Measurements from ENCODE around the gene MYBL2. TPM values are rescaled to one million over a fixed set of nuclear protein-coding genes. Genes with fewer than 3 reads are reported as not detected.

MYBL2 gene
- total RNA-seq, 4 donors from 2014 or later = not detected

DNA sequence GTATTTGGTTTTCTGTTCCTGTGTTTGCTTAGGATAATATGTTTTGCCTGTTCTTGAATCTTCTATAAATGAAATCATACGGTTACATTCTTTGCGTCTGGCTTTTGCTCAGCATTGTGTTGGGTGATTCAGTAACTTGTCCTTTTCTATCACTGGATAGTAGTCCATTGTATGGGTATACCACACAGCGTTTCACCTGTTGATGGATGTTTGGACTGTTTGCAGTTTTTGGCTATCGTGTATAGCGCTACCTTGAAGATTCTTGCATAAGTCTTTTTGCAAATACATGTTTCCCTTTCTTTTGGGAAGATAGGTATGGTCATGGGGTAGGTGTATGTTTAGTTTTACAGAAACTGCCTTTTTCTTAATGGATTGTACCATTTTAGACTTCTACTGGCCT lies 9.5 kb downstream of the MYBL2 start:
- Histone ChIP-seq H3K27ac (no peak overlapping the region), H3K36me3 (no peaks in the 10 kb centered on the region), H3K4me1 (no peaks in the 10 kb centered on the region), H3K27me3 (no peaks in the 10 kb centered on the region), H3K9me3 (no peaks in the 10 kb centered on the region), H3K4me3 (no peak overlapping the region)
- TF ChIP-seq, protein P1, sequence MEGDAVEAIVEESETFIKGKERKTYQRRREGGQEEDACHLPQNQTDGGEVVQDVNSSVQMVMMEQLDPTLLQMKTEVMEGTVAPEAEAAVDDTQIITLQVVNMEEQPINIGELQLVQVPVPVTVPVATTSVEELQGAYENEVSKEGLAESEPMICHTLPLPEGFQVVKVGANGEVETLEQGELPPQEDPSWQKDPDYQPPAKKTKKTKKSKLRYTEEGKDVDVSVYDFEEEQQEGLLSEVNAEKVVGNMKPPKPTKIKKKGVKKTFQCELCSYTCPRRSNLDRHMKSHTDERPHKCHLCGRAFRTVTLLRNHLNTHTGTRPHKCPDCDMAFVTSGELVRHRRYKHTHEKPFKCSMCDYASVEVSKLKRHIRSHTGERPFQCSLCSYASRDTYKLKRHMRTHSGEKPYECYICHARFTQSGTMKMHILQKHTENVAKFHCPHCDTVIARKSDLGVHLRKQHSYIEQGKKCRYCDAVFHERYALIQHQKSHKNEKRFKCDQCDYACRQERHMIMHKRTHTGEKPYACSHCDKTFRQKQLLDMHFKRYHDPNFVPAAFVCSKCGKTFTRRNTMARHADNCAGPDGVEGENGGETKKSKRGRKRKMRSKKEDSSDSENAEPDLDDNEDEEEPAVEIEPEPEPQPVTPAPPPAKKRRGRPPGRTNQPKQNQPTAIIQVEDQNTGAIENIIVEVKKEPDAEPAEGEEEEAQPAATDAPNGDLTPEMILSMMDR (IDR thresholded peaks at IDR 0.05) = no peak
- WGBS, 2 donors = 95% methylated on average over 5 of the region's 5 CpGs
- no peak for DNase-seq (ENCODE audit: low spot score in 2 of 2)

DNA sequence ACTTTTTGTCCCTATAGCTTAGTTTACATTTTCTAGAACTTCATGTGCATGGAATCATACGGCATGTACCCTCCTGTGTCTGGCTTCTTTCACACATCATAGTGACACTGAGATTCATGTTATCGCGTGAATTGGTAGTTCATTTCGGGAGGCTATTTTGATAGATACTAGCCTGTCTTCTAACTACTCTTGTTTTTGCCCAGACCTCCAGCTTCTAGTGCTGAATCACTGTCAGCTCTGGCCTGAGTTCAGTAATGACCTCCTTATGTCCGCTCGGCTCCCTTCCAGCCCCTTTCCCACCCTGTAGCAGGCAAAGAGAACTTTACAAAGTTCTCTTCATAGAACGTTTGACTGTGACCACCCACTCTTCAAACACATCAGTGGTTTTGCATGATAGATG lies 14.1 kb downstream of the MYBL2 start:
- TF ChIP-seq POLR2A (IDR thresholded peaks at IDR 0.05) (no peak), EP300 (IDR thresholded peaks at IDR 0.05) (no peak)
- TF ChIP-seq, protein P1 (IDR thresholded peaks at IDR 0.05) = no peak
- Histone ChIP-seq H3K4me3 (no peak overlapping the region), H3K36me3 (no peaks in the 10 kb centered on the region), H3K4me1 (no peaks in the 10 kb centered on the region), H3K27ac (peak overlapping the region in 1 of 4 donors; percentile 68), H3K9me3 (no peaks in the 10 kb centered on the region), H3K27me3 (no peaks in the 10 kb centered on the region)
- DNase-seq (ENCODE audit: low spot score in 2 of 2) = no peak
- WGBS, 2 donors = 77 to 89% methylated on average over 7 of the region's 7 CpGs

DNA sequence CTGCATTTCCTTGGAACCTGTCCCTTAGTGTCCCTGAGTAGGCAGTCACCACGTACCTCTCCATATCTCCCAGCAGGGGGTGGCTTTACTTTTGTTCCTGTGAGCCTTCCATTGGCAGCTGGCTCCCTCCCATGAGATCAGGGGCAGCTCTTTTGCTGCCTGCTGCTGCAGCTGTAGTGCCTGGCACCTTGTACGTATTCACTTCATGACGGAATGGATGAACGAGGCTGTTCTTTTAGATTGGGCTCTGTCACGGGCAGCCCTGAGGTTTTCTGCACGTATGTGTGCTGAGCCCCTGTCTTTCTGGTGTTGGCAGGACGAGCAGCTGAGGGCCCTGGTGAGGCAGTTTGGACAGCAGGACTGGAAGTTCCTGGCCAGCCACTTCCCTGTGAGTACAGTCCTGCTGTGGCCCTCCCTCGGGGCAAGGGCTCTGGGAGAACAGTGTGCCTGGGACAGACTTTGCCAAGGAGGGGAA lies 14.6 kb downstream of the MYBL2 start:
- H3K27ac ChIP-seq = peak overlapping the region in 1 of 4 donors; percentile 68
- 62 to 91% methylated on average over 8 of the region's 8 CpGs for WGBS, 2 donors
- H3K9me3 ChIP-seq = no peaks in the 10 kb centered on the region
- no peaks in the 10 kb centered on the region for H3K4me1 ChIP-seq
- no peak for DNase-seq (ENCODE audit: low spot score in 2 of 2)
- no peaks in the 10 kb centered on the region for H3K27me3 ChIP-seq
- H3K36me3 ChIP-seq = no peaks in the 10 kb centered on the region
- no peak for TF ChIP-seq POLR2A (IDR thresholded peaks at IDR 0.05)
- TF ChIP-seq, protein P1 (IDR thresholded peaks at IDR 0.05) = no peak
- no peak for TF ChIP-seq EP300 (IDR thresholded peaks at IDR 0.05)
- no peak overlapping the region for H3K4me3 ChIP-seq

DNA sequence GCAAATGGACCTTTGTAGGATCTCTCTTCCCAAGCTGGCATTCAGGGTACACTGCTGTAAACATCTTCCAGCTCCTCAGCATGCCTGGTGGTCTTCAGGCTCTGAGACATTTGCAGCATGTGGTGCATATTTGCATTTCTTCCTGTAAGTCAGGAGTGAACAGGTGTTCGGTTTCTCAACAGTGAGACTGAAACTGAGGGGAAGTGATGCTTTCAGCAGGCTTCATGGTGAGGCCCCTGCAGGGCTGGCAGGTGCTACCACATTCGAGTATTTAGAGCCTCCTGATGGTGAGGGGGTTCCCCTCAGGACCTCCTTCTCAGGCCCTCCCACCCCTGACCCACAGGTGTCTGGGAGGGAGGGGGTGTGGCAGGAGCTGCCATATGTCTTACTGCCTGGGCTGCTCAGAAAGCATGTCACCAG lies 15.1 kb downstream of the MYBL2 start:
- no peaks in the 10 kb centered on the region for H3K27me3 ChIP-seq
- H3K4me3 ChIP-seq = no peak overlapping the region
- DNase-seq (ENCODE audit: low spot score in 2 of 2) = no peak
- no peaks in the 10 kb centered on the region for H3K36me3 ChIP-seq
- H3K4me1 ChIP-seq = no peaks in the 10 kb centered on the region
- no peaks in the 10 kb centered on the region for H3K9me3 ChIP-seq
- peak overlapping the region in 1 of 4 donors; percentile 68 for H3K27ac ChIP-seq
- TF ChIP-seq EP300 (IDR thresholded peaks at IDR 0.05) = no peak
- TF ChIP-seq, protein P1 (IDR thresholded peaks at IDR 0.05) = no peak
- TF ChIP-seq POLR2A (IDR thresholded peaks at IDR 0.05) = no peak
- 65 to 80% methylated on average over 2 of the region's 2 CpGs for WGBS, 2 donors

DNA sequence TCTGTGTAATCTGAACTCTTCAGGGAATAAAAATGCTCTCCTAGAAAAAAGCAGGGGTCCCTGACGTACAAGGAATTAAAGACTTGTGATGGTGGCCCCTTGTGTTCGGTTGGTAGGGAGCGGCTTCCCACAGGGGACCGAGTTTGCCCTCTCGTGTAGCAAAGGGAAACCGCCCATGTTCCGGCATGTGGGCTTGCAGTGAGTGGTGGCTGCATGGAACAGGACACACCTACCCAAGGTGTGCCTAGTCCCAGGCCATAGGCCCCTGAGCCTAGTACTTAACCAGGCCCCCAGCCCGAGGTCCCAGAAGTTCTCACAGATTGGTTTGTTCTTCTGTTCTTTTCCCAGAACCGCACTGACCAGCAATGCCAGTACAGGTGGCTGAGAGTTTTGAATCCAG lies 15.5 kb downstream of the MYBL2 start:
- H3K4me3 ChIP-seq = no peak overlapping the region
- H3K27me3 ChIP-seq = no peaks in the 10 kb centered on the region
- peak overlapping the region in 1 of 4 donors; percentile 45 for H3K27ac ChIP-seq
- 95 to 98% methylated on average over 9 of the region's 9 CpGs for whole genome bisulfite sequencing, 2 donors
- H3K9me3 ChIP-seq = no peaks in the 10 kb centered on the region
- DNase-seq (ENCODE audit: low spot score in 2 of 2) = no peak
- TF ChIP-seq, protein P1 (IDR thresholded peaks at IDR 0.05) = no peak
- TF ChIP-seq POLR2A (IDR thresholded peaks at IDR 0.05) (no peak), EP300 (IDR thresholded peaks at IDR 0.05) (no peak)
- H3K36me3 ChIP-seq = no peaks in the 10 kb centered on the region
- H3K4me1 ChIP-seq = no peaks in the 10 kb centered on the region
